Parathyroid adenoma (tissue), 2 donors: ENCODE measurements around the gene MYO16.

ENCODE experiments used
- H2AFZ ChIP-seq: fragments of 300-600 bp; sonication (generic); one replicate; pipeline ENCODE4 v1.7.0; 2017; ENCODE audit warnings: antibody characterized with exemption, mild to moderate bottlenecking
- H3K27ac ChIP-seq: fragments of 300-600 bp; sonication (generic); one replicate; pipeline ENCODE4 v1.7.0; 2017
- H3K27me3 ChIP-seq: fragments of 300-600 bp; sonication (generic); one replicate; pipeline ENCODE4 v1.7.0; 2017; ENCODE audit warnings: low read length; ENCODE audit not compliant: control insufficient read depth, insufficient read depth
- H3K36me3 ChIP-seq: fragments of 300-600 bp; sonication (generic); one replicate; pipeline ENCODE4 v1.7.0; 2017; ENCODE audit warnings: low read length; ENCODE audit not compliant: control insufficient read depth, insufficient read depth
- H3K4me1 ChIP-seq: fragments of 300-600 bp; sonication (generic); one replicate; pipeline ENCODE4 v1.7.0; 2017; ENCODE audit warnings: control low read depth
- H3K4me2 ChIP-seq: fragments of 300-600 bp; sonication (generic); one replicate; pipeline ENCODE4 v1.7.0; 2017; ENCODE audit warnings: low read length
- H3K4me3 ChIP-seq: fragments of 300-600 bp; sonication (generic); one replicate; pipeline ENCODE4 v1.7.0; 2017; ENCODE audit warnings: low read depth, low read length
- H3K79me2 ChIP-seq: fragments of 300-600 bp; sonication (generic); one replicate; pipeline ENCODE4 v1.7.0; 2017; ENCODE audit warnings: control low read depth
- H3K9ac ChIP-seq: fragments of 300-600 bp; sonication (generic); one replicate; pipeline ENCODE4 v1.7.0; 2017; ENCODE audit warnings: mild to moderate bottlenecking
- H3K9me3 ChIP-seq: fragments of 300-600 bp; sonication (generic); one replicate; pipeline ENCODE4 v1.7.0; 2017; ENCODE audit warnings: low read length; ENCODE audit not compliant: control insufficient read depth
- TF ChIP-seq, protein P1 (sequence below): fragments of 300-600 bp; sonication (generic); IDR thresholded peaks from one replicate; pipeline ENCODE4 v1.7.0; 2017; ENCODE audit warnings: antibody characterized with exemption, mild to moderate bottlenecking
- donor health status: primary hyperparathyroidism.

Gene MYO16

DNA sequence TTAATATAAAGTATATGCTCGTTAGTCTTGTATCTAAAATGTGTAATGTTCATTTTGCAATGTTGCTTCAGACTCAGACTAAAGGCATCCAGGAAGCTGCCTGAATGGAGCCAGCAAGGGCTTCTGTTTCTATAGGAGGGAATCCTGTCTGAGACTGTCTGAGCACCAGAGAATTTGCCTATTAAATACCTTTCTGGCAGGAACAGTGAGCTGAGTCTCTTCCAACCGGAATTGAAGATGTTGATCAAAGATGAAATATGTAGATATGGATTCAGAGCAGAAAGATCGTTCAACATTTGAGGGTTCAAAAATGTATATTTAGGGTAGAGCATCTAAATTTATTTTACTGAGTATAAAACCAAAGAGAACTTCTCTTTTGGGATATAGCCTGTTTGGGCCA, 20.9 kb downstream of the MYO16 start:
- Histone ChIP-seq H3K9me3 (no peaks in the 10 kb centered on the region), H3K79me2 (no peaks in the 10 kb centered on the region), H3K27ac (no peak overlapping the region), H3K36me3 (no peaks in the 10 kb centered on the region), H3K4me3 (no peak overlapping the region), H3K4me2 (no peak overlapping the region), H3K27me3 (no peaks in the 10 kb centered on the region), H3K9ac (no peak overlapping the region), H2AFZ (no peak overlapping the region), H3K4me1 (no peaks in the 10 kb centered on the region)
- TF ChIP-seq, protein P1, sequence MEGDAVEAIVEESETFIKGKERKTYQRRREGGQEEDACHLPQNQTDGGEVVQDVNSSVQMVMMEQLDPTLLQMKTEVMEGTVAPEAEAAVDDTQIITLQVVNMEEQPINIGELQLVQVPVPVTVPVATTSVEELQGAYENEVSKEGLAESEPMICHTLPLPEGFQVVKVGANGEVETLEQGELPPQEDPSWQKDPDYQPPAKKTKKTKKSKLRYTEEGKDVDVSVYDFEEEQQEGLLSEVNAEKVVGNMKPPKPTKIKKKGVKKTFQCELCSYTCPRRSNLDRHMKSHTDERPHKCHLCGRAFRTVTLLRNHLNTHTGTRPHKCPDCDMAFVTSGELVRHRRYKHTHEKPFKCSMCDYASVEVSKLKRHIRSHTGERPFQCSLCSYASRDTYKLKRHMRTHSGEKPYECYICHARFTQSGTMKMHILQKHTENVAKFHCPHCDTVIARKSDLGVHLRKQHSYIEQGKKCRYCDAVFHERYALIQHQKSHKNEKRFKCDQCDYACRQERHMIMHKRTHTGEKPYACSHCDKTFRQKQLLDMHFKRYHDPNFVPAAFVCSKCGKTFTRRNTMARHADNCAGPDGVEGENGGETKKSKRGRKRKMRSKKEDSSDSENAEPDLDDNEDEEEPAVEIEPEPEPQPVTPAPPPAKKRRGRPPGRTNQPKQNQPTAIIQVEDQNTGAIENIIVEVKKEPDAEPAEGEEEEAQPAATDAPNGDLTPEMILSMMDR: no peak

GRCh38 chr13:108656742-108657141, 27.3 kb downstream of the MYO16 start:
- Histone ChIP-seq H3K9me3 (no peaks in the 10 kb centered on the region), H3K27me3 (no peaks in the 10 kb centered on the region)
- TF ChIP-seq, protein P1: no peak

GRCh38 chr13:108657519-108657918, 28.1 kb downstream of the MYO16 start:
- Histone ChIP-seq H3K79me2 (no peaks in the 10 kb centered on the region), H2AFZ (no peak overlapping the region), H3K9ac (no peak overlapping the region), H3K4me1 (no peaks in the 10 kb centered on the region), H3K27me3 (no peaks in the 10 kb centered on the region), H3K27ac (no peak overlapping the region), H3K36me3 (no peaks in the 10 kb centered on the region), H3K4me2 (no peak overlapping the region), H3K4me3 (no peak overlapping the region), H3K9me3 (no peaks in the 10 kb centered on the region)
- TF ChIP-seq, protein P1: no peak

More at GRCh38 chr13:108656742-108657141, 27.3 kb downstream of the MYO16 start:
- H3K27ac ChIP-seq: no peak overlapping the region
- no peak overlapping the region for H3K9ac ChIP-seq
- no peaks in the 10 kb centered on the region for H3K4me1 ChIP-seq
- no peaks in the 10 kb centered on the region for H3K36me3 ChIP-seq
- H3K4me2 ChIP-seq: no peak overlapping the region
- no peak overlapping the region for H2AFZ ChIP-seq
- H3K4me3 ChIP-seq: no peak overlapping the region
- no peaks in the 10 kb centered on the region for H3K79me2 ChIP-seq

GRCh38 chr13:108662528-108662927, 33.1 kb downstream of the MYO16 start:
- H3K36me3 ChIP-seq: no peaks in the 10 kb centered on the region
- H3K79me2 ChIP-seq: no peaks in the 10 kb centered on the region
- no peaks in the 10 kb centered on the region for H3K9me3 ChIP-seq
- H3K27ac ChIP-seq: no peak overlapping the region
- TF ChIP-seq, protein P1: no peak
- H2AFZ ChIP-seq: no peak overlapping the region
- H3K9ac ChIP-seq: no peak overlapping the region
- H3K4me1 ChIP-seq: no peaks in the 10 kb centered on the region
- H3K4me3 ChIP-seq: no peak overlapping the region
- no peak overlapping the region for H3K4me2 ChIP-seq
- H3K27me3 ChIP-seq: no peaks in the 10 kb centered on the region

- Histone ChIP-seq H3K4me2 (no peak overlapping the region), H3K4me3 (no peak overlapping the region), H3K9me3 (no peaks in the 10 kb centered on the region), H2AFZ (no peak overlapping the region), H3K4me1 (no peaks in the 10 kb centered on the region), H3K9ac (no peak overlapping the region), H3K27ac (no peak overlapping the region), H3K79me2 (no peaks in the 10 kb centered on the region), H3K27me3 (no peaks in the 10 kb centered on the region), H3K36me3 (no peaks in the 10 kb centered on the region)
- TF ChIP-seq, protein P1: no peak
Measured at GRCh38 chr13:108663710-108664109, 34.3 kb downstream of the MYO16 start.
